RKO (cell line): ENCODE results near the gene CAMKMT.

ENCODE experiments used
- DNase-seq: peaks from one replicate; pipeline ENCODE4 v3.0.0-alpha.2; 2016; ENCODE audit warnings: low spot score

The CAMKMT gene

GRCh38 chr2:44361330-44362206 is at the start of gene CAMKMT, which contains the start of gene PREPL:
TSS of gene CAMKMT (plus strand) at chr2:44361947.
TSS of gene PREPL (minus strand) at chr2:44361494. CDS start at chr2:44346342, 15,152 bp downstream.
- DNase-seq, result peak; percentile 95

GRCh38 chr2:44314362-44314761 is 47.4 kb upstream of the CAMKMT start:
- no peak for DNase-seq

- DNase-seq, result no peak
Measured at GRCh38 chr2:44315945-44316344, 45.8 kb upstream of the CAMKMT start.

- DNase-seq, result no peak
Measured at GRCh38 chr2:44320832-44321231, 40.9 kb upstream of the CAMKMT start.

- DNase-seq, result no peak
Measured at GRCh38 chr2:44321360-44321759, 40.4 kb upstream of the CAMKMT start.

GRCh38 chr2:44324971-44325426 is 36.7 kb upstream of the CAMKMT start:
- no peak for DNase-seq

GRCh38 chr2:44325897-44326296 is 35.9 kb upstream of the CAMKMT start:
- DNase-seq, result no peak

- DNase-seq, result no peak
Measured at GRCh38 chr2:44326548-44327264, 35.0 kb upstream of the CAMKMT start.

GRCh38 chr2:44328750-44329149 is 33.0 kb upstream of the CAMKMT start:
- no peak for DNase-seq

GRCh38 chr2:44329343-44329742 is 32.4 kb upstream of the CAMKMT start:
- DNase-seq, result no peak

GRCh38 chr2:44330801-44331200 is 30.9 kb upstream of the CAMKMT start:
- DNase-seq, result no peak

- no peak for DNase-seq
Measured at GRCh38 chr2:44333994-44334393, 27.8 kb upstream of the CAMKMT start.

GRCh38 chr2:44335806-44336538 is 25.8 kb upstream of the CAMKMT start:
- no peak for DNase-seq

- peak; percentile 45 for DNase-seq
Measured at GRCh38 chr2:44342854-44343253, 18.9 kb upstream of the CAMKMT start.

GRCh38 chr2:44347526-44347925 is 14.2 kb upstream of the CAMKMT start:
- no peak for DNase-seq

GRCh38 chr2:44348400-44348799 is 13.3 kb upstream of the CAMKMT start:
- no peak for DNase-seq

GRCh38 chr2:44349506-44349905 is 12.2 kb upstream of the CAMKMT start:
- DNase-seq, result no peak

- DNase-seq, result no peak
Measured at GRCh38 chr2:44351088-44351487, 10.7 kb upstream of the CAMKMT start.

- no peak for DNase-seq
Measured at GRCh38 chr2:44351676-44352075, 10.1 kb upstream of the CAMKMT start.

- DNase-seq, result no peak
Measured at GRCh38 chr2:44352510-44352909, 9.2 kb upstream of the CAMKMT start.

- DNase-seq, result no peak
Measured at GRCh38 chr2:44354761-44355160, 7.0 kb upstream of the CAMKMT start.

- DNase-seq, result peak; percentile 75
Measured at GRCh38 chr2:44358503-44358902, 3.2 kb upstream of the CAMKMT start.
